Measurements from ENCODE around the gene CYP19A1.

DNA sequence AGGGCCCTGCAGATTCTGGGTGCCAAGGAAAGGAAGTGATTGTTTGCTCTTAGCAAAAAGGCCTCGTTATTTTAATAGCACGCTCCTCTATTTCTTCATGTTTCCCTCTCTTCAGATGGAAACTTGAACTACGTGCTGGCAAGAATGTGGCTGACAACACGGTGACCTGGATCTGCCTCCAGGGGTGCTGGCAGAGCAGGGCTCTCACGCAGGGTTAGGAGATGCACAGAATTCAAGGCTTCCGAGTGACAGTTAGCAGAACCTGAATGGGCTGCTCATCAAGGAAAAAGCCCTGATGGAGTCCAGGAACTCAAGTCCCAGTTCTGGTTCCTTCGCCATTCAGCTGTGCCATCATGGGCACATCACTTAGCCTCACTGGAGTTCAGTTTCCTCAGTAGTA, 22.7 kb downstream of the CYP19A1 start:
- no peak for TF ChIP-seq POLR2AphosphoS5 (IDR thresholded peaks at IDR 0.05)
- TF ChIP-seq, protein P1, sequence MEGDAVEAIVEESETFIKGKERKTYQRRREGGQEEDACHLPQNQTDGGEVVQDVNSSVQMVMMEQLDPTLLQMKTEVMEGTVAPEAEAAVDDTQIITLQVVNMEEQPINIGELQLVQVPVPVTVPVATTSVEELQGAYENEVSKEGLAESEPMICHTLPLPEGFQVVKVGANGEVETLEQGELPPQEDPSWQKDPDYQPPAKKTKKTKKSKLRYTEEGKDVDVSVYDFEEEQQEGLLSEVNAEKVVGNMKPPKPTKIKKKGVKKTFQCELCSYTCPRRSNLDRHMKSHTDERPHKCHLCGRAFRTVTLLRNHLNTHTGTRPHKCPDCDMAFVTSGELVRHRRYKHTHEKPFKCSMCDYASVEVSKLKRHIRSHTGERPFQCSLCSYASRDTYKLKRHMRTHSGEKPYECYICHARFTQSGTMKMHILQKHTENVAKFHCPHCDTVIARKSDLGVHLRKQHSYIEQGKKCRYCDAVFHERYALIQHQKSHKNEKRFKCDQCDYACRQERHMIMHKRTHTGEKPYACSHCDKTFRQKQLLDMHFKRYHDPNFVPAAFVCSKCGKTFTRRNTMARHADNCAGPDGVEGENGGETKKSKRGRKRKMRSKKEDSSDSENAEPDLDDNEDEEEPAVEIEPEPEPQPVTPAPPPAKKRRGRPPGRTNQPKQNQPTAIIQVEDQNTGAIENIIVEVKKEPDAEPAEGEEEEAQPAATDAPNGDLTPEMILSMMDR (IDR thresholded peaks at IDR 0.05): no peak
